ENCODE data around the gene ZNF283. TPM values are rescaled to one million over a fixed set of nuclear protein-coding genes. Genes with fewer than 3 reads are reported as not detected.
A peak's percentile ranks its signal among the peaks of the same experiment; 100 is the strongest.

ZNF283 gene
- total RNA-seq, 6 experiments from 2014 or later = 1.7 to 4.0 (median 2.2) TPM

- ATAC-seq (no peak), DNase-seq (no peak)
- TF ChIP-seq CTCF (IDR thresholded peaks at IDR 0.05) (no peak), POLR2A (IDR thresholded peaks at IDR 0.05) (no peak)
- Histone ChIP-seq H3K36me3 (no peaks in the 10 kb centered on the region), H3K27me3 (no peaks in the 10 kb centered on the region), H3K4me3 (peak overlapping the region in 2 of 3 donors; percentile 31), H3K27ac (no peak overlapping the region), H3K9me3 (no peaks in the 10 kb centered on the region), H3K4me1 (peaks cover 0 to 4% (median 0%) of the 10 kb centered on the region in 4 donors)
- no CpG with 5 or more reads among the region's 5 CpGs for WGBS (ENCODE audit: insufficient coverage, low coverage, low lambda C conversion rate, missing lambda C conversion rate)
- intact Hi-C loops (cut with DNase I) = no loop called here
Observed at GRCh38 chr19:43798026-43798545, 29.0 kb upstream of the ZNF283 start.

GRCh38 chr19:43798546-43799409 is 28.3 kb upstream of the ZNF283 start:
- H3K27ac ChIP-seq = no peak overlapping the region
- 21% methylated on average over 21 of the region's 70 CpGs for WGBS (ENCODE audit: insufficient coverage, low coverage, low lambda C conversion rate, missing lambda C conversion rate)
- H3K4me1 ChIP-seq = peaks cover 0 to 4% (median 0%) of the 10 kb centered on the region in 4 donors
- DNase-seq (no peak), ATAC-seq (peak; percentile 18 to 58 (median 48))
- no peaks in the 10 kb centered on the region for H3K36me3 ChIP-seq
- peak overlapping the region; percentile 31 to 42 (median 31) for H3K4me3 ChIP-seq
- no peaks in the 10 kb centered on the region for H3K27me3 ChIP-seq
- TF ChIP-seq POLR2A (IDR thresholded peaks at IDR 0.05) (no peak), CTCF (IDR thresholded peaks at IDR 0.05) (no peak)
- no peaks in the 10 kb centered on the region for H3K9me3 ChIP-seq
- intact Hi-C loops (cut with DNase I) = no loop called here

- intact Hi-C loops (cut with DNase I) = no loop called here
- WGBS (ENCODE audit: insufficient coverage, low coverage, low lambda C conversion rate, missing lambda C conversion rate) = 44% methylated on average over 5 of the region's 6 CpGs
Observed at GRCh38 chr19:43799502-43800142, 27.5 kb upstream of the ZNF283 start.

More at GRCh38 chr19:43799502-43800142, 27.5 kb upstream of the ZNF283 start:
- Histone ChIP-seq H3K4me3 (no peak overlapping the region), H3K4me1 (peaks cover 0 to 4% (median 0%) of the 10 kb centered on the region in 4 donors), H3K9me3 (no peaks in the 10 kb centered on the region), H3K36me3 (no peaks in the 10 kb centered on the region), H3K27me3 (no peaks in the 10 kb centered on the region), H3K27ac (no peak overlapping the region)
- DNase-seq (no peak), ATAC-seq (peak in 2 of 4 donors; percentile 9 to 37)
- TF ChIP-seq POLR2A (IDR thresholded peaks at IDR 0.05) (no peak), CTCF (IDR thresholded peaks at IDR 0.05) (no peak)
